ENCODE results near the gene SH3TC1.

Gene SH3TC1

DNA sequence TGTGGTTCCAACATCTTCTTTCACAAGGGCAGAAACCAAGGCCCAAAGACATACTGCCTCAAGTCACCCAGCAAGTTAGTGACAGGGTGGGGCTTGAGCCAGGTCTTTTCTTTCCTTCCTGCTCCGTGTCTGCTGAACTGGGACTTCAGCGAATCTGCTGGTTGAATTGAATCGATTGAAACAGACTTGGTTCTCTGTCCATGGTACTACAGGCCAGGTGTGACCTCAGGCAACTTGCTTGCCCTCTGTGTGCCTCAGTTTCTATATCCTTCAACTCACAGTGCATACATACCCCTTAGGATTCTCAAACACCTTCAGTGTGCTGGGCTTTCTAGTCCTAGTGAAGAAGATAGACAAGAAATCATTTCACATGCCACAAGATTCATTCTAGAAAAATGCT lies 38.5 kb upstream of the SH3TC1 start:
- H3K9ac ChIP-seq (ENCODE audit: low read depth, low read length, poor library complexity, severe bottlenecking): no peak overlapping the region
- H3K4me1 ChIP-seq (ENCODE audit: insufficient read depth, low read length, poor library complexity, severe bottlenecking): peaks cover 5% of the 10 kb centered on the region
- H3K4me2 ChIP-seq (ENCODE audit: low read depth, low read length, poor library complexity, severe bottlenecking): no peak overlapping the region
- H3K9me2 ChIP-seq (replicated peaks; ENCODE audit: low read depth, low read length): no peaks in the 10 kb centered on the region
- no peak overlapping the region for H2AFZ ChIP-seq (ENCODE audit: low read length)
- H4K20me1 ChIP-seq (ENCODE audit: insufficient read depth, low read length, poor library complexity, severe bottlenecking): no peaks in the 10 kb centered on the region
- TF ChIP-seq EZH2phosphoT487 (IDR thresholded peaks at IDR 0.05; ENCODE audit: borderline replicate concordance): no peak
- TF ChIP-seq, protein P1, sequence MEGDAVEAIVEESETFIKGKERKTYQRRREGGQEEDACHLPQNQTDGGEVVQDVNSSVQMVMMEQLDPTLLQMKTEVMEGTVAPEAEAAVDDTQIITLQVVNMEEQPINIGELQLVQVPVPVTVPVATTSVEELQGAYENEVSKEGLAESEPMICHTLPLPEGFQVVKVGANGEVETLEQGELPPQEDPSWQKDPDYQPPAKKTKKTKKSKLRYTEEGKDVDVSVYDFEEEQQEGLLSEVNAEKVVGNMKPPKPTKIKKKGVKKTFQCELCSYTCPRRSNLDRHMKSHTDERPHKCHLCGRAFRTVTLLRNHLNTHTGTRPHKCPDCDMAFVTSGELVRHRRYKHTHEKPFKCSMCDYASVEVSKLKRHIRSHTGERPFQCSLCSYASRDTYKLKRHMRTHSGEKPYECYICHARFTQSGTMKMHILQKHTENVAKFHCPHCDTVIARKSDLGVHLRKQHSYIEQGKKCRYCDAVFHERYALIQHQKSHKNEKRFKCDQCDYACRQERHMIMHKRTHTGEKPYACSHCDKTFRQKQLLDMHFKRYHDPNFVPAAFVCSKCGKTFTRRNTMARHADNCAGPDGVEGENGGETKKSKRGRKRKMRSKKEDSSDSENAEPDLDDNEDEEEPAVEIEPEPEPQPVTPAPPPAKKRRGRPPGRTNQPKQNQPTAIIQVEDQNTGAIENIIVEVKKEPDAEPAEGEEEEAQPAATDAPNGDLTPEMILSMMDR (conservative IDR thresholded peaks at IDR 0.05; ENCODE audit: low read length): no peak
- no peaks in the 10 kb centered on the region for H3K36me3 ChIP-seq (ENCODE audit: insufficient read depth, low read length)
- no peak overlapping the region for H3K4me3 ChIP-seq (ENCODE audit: low read length, poor library complexity, severe bottlenecking)
- H3K79me2 ChIP-seq (ENCODE audit: insufficient read depth, low read length): no peaks in the 10 kb centered on the region
- no peaks in the 10 kb centered on the region for H3K27me3 ChIP-seq (ENCODE audit: insufficient read depth, low read length, poor library complexity, severe bottlenecking)
- H3F3A ChIP-seq (ENCODE audit: low read depth): no peaks in the 10 kb centered on the region
- no peaks in the 10 kb centered on the region for H3K9me3 ChIP-seq (ENCODE audit: insufficient read depth, low read depth, low read length)

DNA sequence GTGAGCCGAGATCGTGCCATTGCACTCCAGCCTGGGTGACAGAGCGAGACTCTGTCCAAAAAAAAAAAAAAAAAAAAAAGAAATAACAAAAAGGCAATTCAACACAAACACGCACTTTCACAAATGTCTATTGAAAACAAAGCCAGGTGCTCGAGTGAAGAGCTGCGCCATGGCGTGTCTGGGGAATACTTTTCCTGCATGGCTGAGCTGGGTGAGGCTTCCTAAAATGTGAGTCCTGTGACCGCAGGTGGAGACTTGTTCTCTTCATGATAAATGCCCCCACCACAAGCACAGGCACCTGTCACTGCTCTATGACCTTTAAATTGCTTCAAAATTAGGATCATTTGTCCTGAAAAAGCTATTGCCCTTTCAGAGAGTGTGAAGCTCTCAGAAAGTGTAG lies 36.5 kb upstream of the SH3TC1 start:
- Histone ChIP-seq H3F3A (ENCODE audit: low read depth) (no peaks in the 10 kb centered on the region), H3K36me3 (ENCODE audit: insufficient read depth, low read length) (no peaks in the 10 kb centered on the region), H3K9me3 (ENCODE audit: insufficient read depth, low read depth, low read length) (no peaks in the 10 kb centered on the region; the same call in 1 of the 2 replicates), H3K9me2 (replicated peaks; ENCODE audit: low read depth, low read length) (no peaks in the 10 kb centered on the region), H3K4me1 (ENCODE audit: insufficient read depth, low read length, poor library complexity, severe bottlenecking) (peaks cover 5% of the 10 kb centered on the region), H2AFZ (ENCODE audit: low read length) (no peak overlapping the region), H3K4me3 (ENCODE audit: low read length, poor library complexity, severe bottlenecking) (no peak overlapping the region), H3K9ac (ENCODE audit: low read depth, low read length, poor library complexity, severe bottlenecking) (no peak overlapping the region), H3K27me3 (ENCODE audit: insufficient read depth, low read length, poor library complexity, severe bottlenecking) (no peaks in the 10 kb centered on the region), H3K79me2 (ENCODE audit: insufficient read depth, low read length) (no peaks in the 10 kb centered on the region), H4K20me1 (ENCODE audit: insufficient read depth, low read length, poor library complexity, severe bottlenecking) (no peaks in the 10 kb centered on the region), H3K4me2 (ENCODE audit: low read depth, low read length, poor library complexity, severe bottlenecking) (no peak overlapping the region)
- TF ChIP-seq, protein P1 (conservative IDR thresholded peaks at IDR 0.05; ENCODE audit: low read length): no peak
- TF ChIP-seq EZH2phosphoT487 (IDR thresholded peaks at IDR 0.05; ENCODE audit: borderline replicate concordance): no peak

DNA sequence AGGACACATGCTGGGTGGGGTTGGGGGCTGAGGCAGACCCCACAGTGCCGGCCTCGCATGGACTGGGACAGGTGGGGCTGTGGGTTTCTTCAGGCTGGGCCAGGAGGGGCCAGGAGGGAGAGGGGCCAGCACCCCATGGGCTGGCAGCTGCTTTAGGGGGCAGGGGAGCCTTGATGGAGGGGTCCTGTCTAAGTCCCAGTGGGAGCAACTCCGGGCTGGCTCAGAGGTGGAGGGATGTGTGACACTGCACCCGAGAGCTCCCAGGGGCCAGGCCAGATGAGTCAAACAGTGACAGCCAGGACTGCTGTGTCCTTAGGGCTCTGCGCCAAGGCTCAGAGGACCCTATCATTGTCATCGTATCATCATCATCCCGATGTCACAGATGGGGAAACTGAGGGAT lies 36.1 kb upstream of the SH3TC1 start:
- H3K9ac ChIP-seq (ENCODE audit: low read depth, low read length, poor library complexity, severe bottlenecking): no peak overlapping the region
- no peaks in the 10 kb centered on the region for H3K27me3 ChIP-seq (ENCODE audit: insufficient read depth, low read length, poor library complexity, severe bottlenecking)

More for the DNA sequence above, 36.1 kb upstream of the SH3TC1 start:
- H3F3A ChIP-seq (ENCODE audit: low read depth): no peaks in the 10 kb centered on the region
- H3K36me3 ChIP-seq (ENCODE audit: insufficient read depth, low read length): no peaks in the 10 kb centered on the region
- TF ChIP-seq, protein P1 (conservative IDR thresholded peaks at IDR 0.05; ENCODE audit: low read length): no peak
- no peak for TF ChIP-seq EZH2phosphoT487 (IDR thresholded peaks at IDR 0.05; ENCODE audit: borderline replicate concordance)
- no peak overlapping the region for H3K4me2 ChIP-seq (ENCODE audit: low read depth, low read length, poor library complexity, severe bottlenecking)
- peaks cover 3% of the 10 kb centered on the region; the same call in 1 of the 2 replicates for H3K9me3 ChIP-seq (ENCODE audit: insufficient read depth, low read depth, low read length)
- no peaks in the 10 kb centered on the region for H4K20me1 ChIP-seq (ENCODE audit: insufficient read depth, low read length, poor library complexity, severe bottlenecking)
- H3K4me1 ChIP-seq (ENCODE audit: insufficient read depth, low read length, poor library complexity, severe bottlenecking): peaks cover 5% of the 10 kb centered on the region
- H3K9me2 ChIP-seq (replicated peaks; ENCODE audit: low read depth, low read length): no peaks in the 10 kb centered on the region
- H3K79me2 ChIP-seq (ENCODE audit: insufficient read depth, low read length): no peaks in the 10 kb centered on the region
- H3K4me3 ChIP-seq (ENCODE audit: low read length, poor library complexity, severe bottlenecking): no peak overlapping the region
- no peak overlapping the region for H2AFZ ChIP-seq (ENCODE audit: low read length)
